Testis (tissue), 3 donors: ENCODE results near the gene ITGB2. TPM values are rescaled to one million over a fixed set of nuclear protein-coding genes. Genes with fewer than 3 reads are reported as not detected.
A peak's percentile ranks its signal among the peaks of the same experiment; 100 is the strongest.

Experiments used
- DNase-seq: peaks from one replicate; pipeline ENCODE4 v3.0.0-alpha.2; 2019
- H3K27ac ChIP-seq, 2 donors: fragments of 200-600 bp; sonication (generic); one replicate each; pipeline ENCODE4 v1.5.1; 2019
- H3K27me3 ChIP-seq: fragments of 200-600 bp; sonication (generic); one replicate; pipeline ENCODE4 v1.5.1; 2019
- H3K36me3 ChIP-seq: fragments of 200-600 bp; sonication (generic); one replicate; pipeline ENCODE4 v1.5.1; 2017; ENCODE audit warnings: low read depth; ENCODE audit errors: missing control alignments
- H3K4me1 ChIP-seq: fragments of 200-600 bp; sonication (generic); one replicate; pipeline ENCODE4 v1.5.1; 2019
- H3K4me3 ChIP-seq, 2 donors: fragments of 200-600 bp; sonication (generic); one replicate each; pipeline ENCODE4 v1.5.1; 2017 to 2019
- H3K9me3 ChIP-seq: fragments of 200-600 bp; sonication (generic); one replicate; pipeline ENCODE4 v1.5.1; 2017
- POLR2A ChIP-seq: fragments of 450-650 bp; IDR thresholded peaks from one replicate; pipeline ENCODE4 v1.6.1; 2017; ENCODE audit warnings: antibody characterized with exemption, mild to moderate bottlenecking, moderate library complexity
- WGBS, 2 donors: methylation state at CpG; one replicate each; pipeline ENCODE4 v1.1.5; 2018; 5-methylcytosine and 5-hydroxymethylcytosine counted together
- intact Hi-C: fragments of 100-400 bp; cut with DNase I; formaldehyde crosslinking; loops from one replicate; pipeline ENCODE4 v1.15.1; 2023; ENCODE audit warnings: low total_unique reads
- polyA plus RNA-seq: library from polyadenylated mRNA; stranded (reverse); fragments of 350-450 nt; fragmentation: Illumina TruSeq; extraction: RNeasy Lipid Tissue Mini Kit (QIAGEN cat#74804); gene quantifications from one replicate; pipeline ENCODE4 v1.2.3, GENCODE V29; 2014; ENCODE audit warnings: low read depth, low replicate concordance; ENCODE audit not compliant: insufficient read depth
- total RNA-seq, 2 donors: library from RNA; depleted of rRNA; stranded (reverse); fragments of >200 nt; gene quantifications; one replicate each; pipeline ENCODE4 v1.2.3, GENCODE V29; 2016
- TF ChIP-seq, protein P1 (sequence below), 3 experiments: fragments of 450-650 bp in 2 of 3; fragments of 200-600 bp in 1 of 3; sonication (generic) in 1 of 3; IDR thresholded peaks; one replicate each; pipeline ENCODE4 v1.5.1; 2016 to 2019; ENCODE audit warnings: antibody characterized with exemption in 3 of 3, mild to moderate bottlenecking in 2 of 3, moderate library complexity in 1 of 3

The ITGB2 gene
- total and polyA plus RNA-seq, 3 donors from 2014 or later, result 5.6 to 29.5 (median 27.4) TPM

DNA sequence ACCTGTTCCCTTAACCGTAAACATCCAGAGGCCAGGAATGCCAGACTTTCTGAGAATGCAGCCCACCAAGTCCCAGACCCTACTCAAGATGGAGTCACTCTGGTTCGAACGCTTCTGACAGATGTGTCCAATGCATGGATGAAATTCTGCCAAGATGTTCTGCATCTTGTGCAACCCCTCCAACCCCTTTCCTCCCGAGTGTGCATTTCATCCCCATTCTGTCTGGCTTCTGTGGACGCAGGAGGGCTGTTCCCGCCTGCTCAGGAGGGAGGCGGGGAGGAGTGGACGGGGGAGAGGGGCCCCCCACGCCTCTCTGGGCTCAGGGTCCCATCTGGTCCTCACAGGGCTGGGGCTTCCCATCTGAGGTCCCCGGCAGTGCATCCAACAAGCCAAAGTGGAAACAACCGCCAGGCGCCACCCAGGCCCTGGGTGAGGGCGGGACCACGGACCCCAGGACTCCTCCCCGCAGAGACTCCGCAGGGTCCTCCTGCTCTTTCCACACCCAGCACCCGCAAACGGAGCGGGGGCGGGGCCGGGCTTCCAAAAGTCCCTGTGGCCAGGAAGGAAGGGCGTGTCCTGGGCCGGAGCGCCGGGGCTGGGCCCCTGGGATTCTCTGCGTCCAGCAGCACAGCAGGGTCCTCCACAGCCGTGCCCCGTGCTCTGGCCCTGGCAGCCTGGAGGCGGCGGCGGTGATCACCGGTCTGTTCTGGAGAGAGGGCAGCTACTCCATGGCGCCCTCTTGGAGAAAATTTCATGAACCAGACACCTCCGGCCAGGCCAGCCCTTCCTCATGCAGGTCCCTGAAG lies 75.1 kb downstream of the ITGB2 start:
- Histone ChIP-seq H3K4me3 (no peak overlapping the region), H3K36me3 (no peaks in the 10 kb centered on the region), H3K27ac (peak overlapping the region; percentile 18 to 29), H3K9me3 (no peaks in the 10 kb centered on the region), H3K4me1 (peaks cover 15% of the 10 kb centered on the region), H3K27me3 (no peaks in the 10 kb centered on the region)
- DNase-seq, result peak; percentile 34
- intact Hi-C loops, result no loop called here
- WGBS, 2 donors, result 30 to 44% methylated on average over 10 to 32 of the region's 34 CpGs
- TF ChIP-seq POLR2A, result no peak
- TF ChIP-seq, protein P1, sequence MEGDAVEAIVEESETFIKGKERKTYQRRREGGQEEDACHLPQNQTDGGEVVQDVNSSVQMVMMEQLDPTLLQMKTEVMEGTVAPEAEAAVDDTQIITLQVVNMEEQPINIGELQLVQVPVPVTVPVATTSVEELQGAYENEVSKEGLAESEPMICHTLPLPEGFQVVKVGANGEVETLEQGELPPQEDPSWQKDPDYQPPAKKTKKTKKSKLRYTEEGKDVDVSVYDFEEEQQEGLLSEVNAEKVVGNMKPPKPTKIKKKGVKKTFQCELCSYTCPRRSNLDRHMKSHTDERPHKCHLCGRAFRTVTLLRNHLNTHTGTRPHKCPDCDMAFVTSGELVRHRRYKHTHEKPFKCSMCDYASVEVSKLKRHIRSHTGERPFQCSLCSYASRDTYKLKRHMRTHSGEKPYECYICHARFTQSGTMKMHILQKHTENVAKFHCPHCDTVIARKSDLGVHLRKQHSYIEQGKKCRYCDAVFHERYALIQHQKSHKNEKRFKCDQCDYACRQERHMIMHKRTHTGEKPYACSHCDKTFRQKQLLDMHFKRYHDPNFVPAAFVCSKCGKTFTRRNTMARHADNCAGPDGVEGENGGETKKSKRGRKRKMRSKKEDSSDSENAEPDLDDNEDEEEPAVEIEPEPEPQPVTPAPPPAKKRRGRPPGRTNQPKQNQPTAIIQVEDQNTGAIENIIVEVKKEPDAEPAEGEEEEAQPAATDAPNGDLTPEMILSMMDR (IDR thresholded peaks at IDR 0.05), result no peak

DNA sequence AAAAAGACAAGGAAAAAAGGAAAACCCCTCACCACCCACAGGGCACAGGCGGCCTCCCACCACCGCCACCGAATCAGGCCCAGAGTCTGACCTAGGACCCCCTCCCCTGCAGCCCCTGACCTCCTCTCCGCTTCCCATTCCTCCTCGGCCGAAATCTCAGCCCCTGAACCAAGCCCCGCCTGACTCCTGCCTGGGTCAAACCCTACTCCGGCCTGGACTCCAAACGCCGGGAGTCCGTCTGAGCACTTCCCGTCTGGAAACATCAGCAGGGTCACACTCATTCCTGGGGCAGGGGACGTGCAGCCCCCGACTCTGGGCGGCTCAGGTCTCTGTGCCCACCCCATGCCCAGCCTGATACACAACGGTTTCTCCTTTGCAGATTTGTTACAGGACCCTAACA lies 76.4 kb downstream of the ITGB2 start:
- intact Hi-C loops, result no loop called here
- no peaks in the 10 kb centered on the region for H3K9me3 ChIP-seq
- peaks cover 15% of the 10 kb centered on the region for H3K4me1 ChIP-seq
- no peak overlapping the region for H3K4me3 ChIP-seq
- 69 to 79% methylated on average over 16 of the region's 16 CpGs for WGBS, 2 donors
- H3K27me3 ChIP-seq, result no peaks in the 10 kb centered on the region
- H3K36me3 ChIP-seq, result no peaks in the 10 kb centered on the region
- H3K27ac ChIP-seq, result no peak overlapping the region
- no peak for DNase-seq
- TF ChIP-seq POLR2A, result no peak
- TF ChIP-seq, protein P1 (IDR thresholded peaks at IDR 0.05), result no peak

DNA sequence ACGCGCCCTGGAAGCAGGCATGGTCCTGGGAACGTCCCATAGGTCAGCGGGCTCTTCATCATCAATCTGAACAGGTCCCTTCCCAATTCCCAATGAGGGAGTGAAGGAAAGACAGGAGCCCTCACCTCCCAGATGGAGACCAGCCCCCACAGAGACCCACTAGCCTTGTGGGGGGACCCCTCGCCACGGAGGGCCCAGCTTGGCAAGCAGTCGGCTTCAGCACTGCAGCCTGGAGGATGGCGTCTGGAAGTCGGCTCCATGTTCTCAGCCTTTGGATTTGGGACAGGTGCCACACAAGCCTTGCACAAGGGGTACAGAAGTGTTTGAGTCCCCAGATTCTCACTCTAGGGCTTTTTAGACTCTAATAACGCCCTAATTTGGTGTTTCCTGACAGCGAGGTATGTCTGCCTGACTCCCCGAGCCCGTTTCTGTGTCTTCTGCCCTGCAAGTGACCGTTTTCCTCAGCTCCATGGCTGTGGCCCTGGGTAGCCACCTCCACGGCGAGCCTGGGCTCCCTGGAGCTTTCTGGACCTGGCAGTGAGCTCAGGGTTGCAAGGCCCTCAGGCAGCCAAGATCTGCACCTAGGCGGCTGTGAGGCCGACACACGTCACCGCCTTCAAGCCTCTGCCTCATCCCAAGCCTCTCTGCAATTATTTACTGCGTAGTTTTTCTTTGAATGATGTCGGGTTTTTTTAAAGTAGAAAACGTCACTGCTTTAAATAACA lies 77.8 kb downstream of the ITGB2 start:
- Histone ChIP-seq H3K4me1 (peaks cover 15% of the 10 kb centered on the region), H3K27me3 (no peaks in the 10 kb centered on the region), H3K27ac (no peak overlapping the region), H3K36me3 (no peaks in the 10 kb centered on the region), H3K4me3 (no peak overlapping the region), H3K9me3 (no peaks in the 10 kb centered on the region)
- TF ChIP-seq, protein P1 (IDR thresholded peaks at IDR 0.05), result no peak
- no peak for TF ChIP-seq POLR2A
- 82 to 91% methylated on average over 20 to 23 of the region's 23 CpGs for WGBS, 2 donors
- intact Hi-C loops, result no loop called here
- DNase-seq, result no peak

DNA sequence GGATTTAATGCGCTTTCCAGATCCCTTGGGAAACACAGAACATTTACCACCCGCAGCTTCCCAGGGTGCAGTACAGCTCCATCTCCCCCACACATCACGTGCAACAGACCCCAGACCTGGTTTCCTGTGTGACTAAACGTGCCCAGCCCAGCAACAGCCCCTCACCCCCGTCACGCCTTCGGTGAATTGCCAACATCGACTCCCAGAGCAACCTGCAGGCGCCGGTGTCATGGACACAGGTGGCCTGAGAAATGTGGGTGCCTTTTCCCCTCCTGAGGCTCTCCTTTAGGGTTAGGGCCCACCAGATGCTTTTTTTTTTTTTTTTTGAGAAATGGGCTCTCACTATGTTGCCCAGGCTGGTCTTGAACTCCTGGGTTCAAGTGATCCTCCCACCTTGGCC lies 78.6 kb downstream of the ITGB2 start:
- H3K9me3 ChIP-seq, result no peaks in the 10 kb centered on the region
- peaks cover 15% of the 10 kb centered on the region for H3K4me1 ChIP-seq
- H3K27me3 ChIP-seq, result no peaks in the 10 kb centered on the region
- intact Hi-C loops, result no loop called here
- no peak for DNase-seq
- no peak overlapping the region for H3K4me3 ChIP-seq
- H3K36me3 ChIP-seq, result no peaks in the 10 kb centered on the region
- WGBS, 2 donors, result 82 to 86% methylated on average over 10 of the region's 10 CpGs
- TF ChIP-seq POLR2A, result no peak
- TF ChIP-seq, protein P1 (IDR thresholded peaks at IDR 0.05), result no peak
- no peak overlapping the region for H3K27ac ChIP-seq
